ENCODE data around the gene STAC.

STAC gene

GRCh38 chr3:36548712-36549111, 168.4 kb downstream of the STAC start:
- Histone ChIP-seq H3K4me3 (replicated peaks; ENCODE audit: insufficient read depth, low read length) (no peak overlapping the region), H3K27me3 (ENCODE audit: insufficient read depth, poor library complexity, severe bottlenecking) (no peaks in the 10 kb centered on the region), H3K27ac (replicated peaks) (no peak overlapping the region)
- no peak for TF ChIP-seq GABPA (IDR thresholded peaks at IDR 0.05; ENCODE audit: low read depth)
- no peak for TF ChIP-seq POLR2AphosphoS5 (IDR thresholded peaks at IDR 0.05; ENCODE audit: low read depth)
- no peak for DNase-seq (ENCODE audit: low read depth in 1 of 2, low spot score in 1 of 2)

DNA sequence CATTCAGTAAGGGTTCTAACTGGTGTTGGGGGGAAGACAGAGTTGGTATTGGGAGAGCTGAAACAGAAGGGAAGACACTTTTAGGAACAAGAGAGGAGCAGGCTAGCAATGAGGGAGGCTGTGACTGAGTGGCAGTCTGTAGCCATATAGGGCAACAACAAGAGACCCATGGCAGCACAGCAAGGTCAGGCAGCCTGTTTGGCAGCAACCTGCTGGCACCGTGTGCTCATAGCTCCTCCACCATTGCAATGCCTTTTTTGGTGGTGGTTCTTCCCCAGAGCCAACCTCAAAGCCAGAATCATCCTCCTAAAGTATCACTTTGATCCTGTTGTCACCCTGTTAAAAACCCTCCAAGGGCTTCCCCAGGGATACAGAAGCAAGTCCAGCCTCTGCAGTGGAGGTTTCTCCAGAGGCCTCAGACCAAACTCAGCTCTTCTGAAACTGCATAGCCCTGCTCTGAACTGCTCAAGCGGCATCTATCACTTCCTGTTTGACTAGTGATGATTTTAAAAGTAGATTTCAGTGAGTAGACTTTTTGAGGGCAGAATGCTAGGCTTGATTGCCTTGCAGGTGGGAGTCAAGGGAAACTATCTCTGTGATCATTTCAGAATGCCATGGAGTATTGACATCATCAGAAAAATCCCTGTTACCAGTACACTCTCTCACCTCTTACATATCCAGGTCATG, 176.9 kb downstream of the STAC start:
- TF ChIP-seq CTCF (IDR thresholded peaks at IDR 0.05; ENCODE audit: insufficient read depth, low read length), result no peak
- TF ChIP-seq REST (IDR thresholded peaks at IDR 0.05; ENCODE audit: insufficient replicate concordance, low read depth), result no peak
- TF ChIP-seq GABPA (IDR thresholded peaks at IDR 0.05; ENCODE audit: low read depth), result no peak
- TF ChIP-seq POLR2AphosphoS5 (IDR thresholded peaks at IDR 0.05; ENCODE audit: low read depth), result no peak
- no peak for TF ChIP-seq SPI1 (IDR thresholded peaks at IDR 0.05; ENCODE audit: borderline replicate concordance, low read depth)
- Histone ChIP-seq H3K27ac (replicated peaks) (no peak overlapping the region), H3K27me3 (ENCODE audit: insufficient read depth, poor library complexity, severe bottlenecking) (no peaks in the 10 kb centered on the region), H3K4me3 (replicated peaks; ENCODE audit: insufficient read depth, low read length) (no peak overlapping the region)
- DNase-seq (ENCODE audit: low read depth in 1 of 2, low spot score in 1 of 2), result no peak

- DNase-seq (ENCODE audit: low read depth in 1 of 2, low spot score in 1 of 2), result no peak
Observed at GRCh38 chr3:36557708-36558421, 177.6 kb downstream of the STAC start.

More at GRCh38 chr3:36557708-36558421, 177.6 kb downstream of the STAC start:
- no peak for TF ChIP-seq CTCF (IDR thresholded peaks at IDR 0.05; ENCODE audit: insufficient read depth, low read length)
- TF ChIP-seq GABPA (IDR thresholded peaks at IDR 0.05; ENCODE audit: low read depth), result no peak
- no peak for TF ChIP-seq SPI1 (IDR thresholded peaks at IDR 0.05; ENCODE audit: borderline replicate concordance, low read depth)
- no peak for TF ChIP-seq REST (IDR thresholded peaks at IDR 0.05; ENCODE audit: insufficient replicate concordance, low read depth)
- TF ChIP-seq POLR2AphosphoS5 (IDR thresholded peaks at IDR 0.05; ENCODE audit: low read depth), result no peak
- Histone ChIP-seq H3K27me3 (ENCODE audit: insufficient read depth, poor library complexity, severe bottlenecking) (no peaks in the 10 kb centered on the region), H3K4me3 (replicated peaks; ENCODE audit: insufficient read depth, low read length) (no peak overlapping the region), H3K27ac (replicated peaks) (no peak overlapping the region)
